NT2/D1 (cell line): ENCODE results near the gene SLC6A11.

Experiments used
- YY1 ChIP-seq: IDR thresholded peaks from 2 replicates; pipeline ENCODE4 v1.6.1; 2011; ENCODE audit not compliant: insufficient read length, insufficient read depth
- ZNF274 ChIP-seq: IDR thresholded peaks from 2 replicates; pipeline ENCODE4 v1.6.1; 2011; ENCODE audit warnings: mild to moderate bottlenecking, low read depth, low read length

- TF ChIP-seq ZNF274: no peak
- no peak for TF ChIP-seq YY1
Measured at GRCh38 chr3:10855083-10855870, 39.2 kb downstream of the SLC6A11 start.
